HEK293T (cell line): Measurements from ENCODE around the gene DDX51.

ENCODE experiments used
- CTCF ChIA-PET: fragments of 350-600 bp; formaldehyde crosslinking; extraction: SDS; loops from one replicate; lab custom pipeline; 2021; ENCODE audit warnings: antibody characterized with exemption, inconsistent platforms; lab: Yijun Ruan, JAX
- POLR2A ChIA-PET: fragments of 350-600 bp; formaldehyde crosslinking; extraction: SDS; loops from one replicate; lab custom pipeline; 2020; ENCODE audit warnings: antibody characterized with exemption, inconsistent platforms; lab: Yijun Ruan, JAX
- DNase-seq: peaks from one replicate; pipeline ENCODE4 v3.0.0; 2012; ENCODE audit warnings: mixed read lengths; ENCODE audit errors: extremely low spot score
- ARNT ChIP-seq: fragments of 450-650 bp; IDR thresholded peaks from 2 replicates; pipeline ENCODE4 v1.6.1; 2017; ENCODE audit warnings: mild to moderate bottlenecking
- BHLHE40 ChIP-seq: fragments of 450-650 bp; IDR thresholded peaks from 2 replicates; pipeline ENCODE4 v1.6.1; 2016; ENCODE audit warnings: mild to moderate bottlenecking, moderate library complexity, borderline replicate concordance
- CTBP1 ChIP-seq: fragments of 450-650 bp; IDR thresholded peaks from 2 replicates; pipeline ENCODE4 v1.6.1; 2016; ENCODE audit warnings: borderline replicate concordance
- ELF4 ChIP-seq: fragments of 450-650 bp; IDR thresholded peaks from 2 replicates; pipeline ENCODE4 v1.6.1; 2017; ENCODE audit warnings: antibody characterized with exemption
- FOXA1 ChIP-seq: fragments of 450-650 bp; IDR thresholded peaks from 2 replicates; pipeline ENCODE4 v1.6.1; 2016; ENCODE audit warnings: mild to moderate bottlenecking
- FOXK2 ChIP-seq: fragments of 450-650 bp; IDR thresholded peaks from 2 replicates; pipeline ENCODE4 v1.6.1; 2016; ENCODE audit warnings: mild to moderate bottlenecking
- FOXM1 ChIP-seq: fragments of 450-650 bp; IDR thresholded peaks from 2 replicates; pipeline ENCODE4 v1.6.1; 2017; ENCODE audit warnings: mild to moderate bottlenecking, borderline replicate concordance
- HDGF ChIP-seq: fragments of 450-650 bp; IDR thresholded peaks from 2 replicates; pipeline ENCODE4 v1.6.1; 2017; ENCODE audit warnings: antibody characterized with exemption, borderline replicate concordance
- L3MBTL2 ChIP-seq: fragments of 450-650 bp; conservative IDR thresholded peaks from 2 replicates; pipeline ENCODE4 v1.6.1; 2016; ENCODE audit warnings: mild to moderate bottlenecking
- LEF1 ChIP-seq: fragments of 450-650 bp; IDR thresholded peaks from 2 replicates; pipeline ENCODE4 v1.6.1; 2017; ENCODE audit warnings: mild to moderate bottlenecking, borderline replicate concordance
- NFRKB ChIP-seq: fragments of 450-650 bp; IDR thresholded peaks from 2 replicates; pipeline ENCODE4 v1.6.1; 2016; ENCODE audit warnings: mild to moderate bottlenecking, moderate library complexity
- PKNOX1 ChIP-seq: fragments of 450-650 bp; IDR thresholded peaks from 2 replicates; pipeline ENCODE4 v1.6.1; 2016
- SP1 ChIP-seq: fragments of 450-650 bp; IDR thresholded peaks from 2 replicates; pipeline ENCODE4 v1.6.1; 2017
- SUZ12 ChIP-seq: fragments of 450-650 bp; IDR thresholded peaks from 2 replicates; pipeline ENCODE4 v1.6.1; 2016; ENCODE audit warnings: mild to moderate bottlenecking
- TARDBP ChIP-seq: fragments of 450-650 bp; IDR thresholded peaks from 2 replicates; pipeline ENCODE4 v1.6.1; 2016
- ZNF384 ChIP-seq: fragments of 450-650 bp; IDR thresholded peaks from 2 replicates; pipeline ENCODE4 v1.6.1; 2016

The DDX51 gene

GRCh38 chr12:132167611-132168310 lies 23.6 kb upstream of the DDX51 start:
- DNase-seq: no peak
- ChIA-PET POLR2A (no interaction called here), CTCF (no interaction called here)
- TF ChIP-seq FOXM1: no peak
- TF ChIP-seq ELF4: no peak

DNA sequence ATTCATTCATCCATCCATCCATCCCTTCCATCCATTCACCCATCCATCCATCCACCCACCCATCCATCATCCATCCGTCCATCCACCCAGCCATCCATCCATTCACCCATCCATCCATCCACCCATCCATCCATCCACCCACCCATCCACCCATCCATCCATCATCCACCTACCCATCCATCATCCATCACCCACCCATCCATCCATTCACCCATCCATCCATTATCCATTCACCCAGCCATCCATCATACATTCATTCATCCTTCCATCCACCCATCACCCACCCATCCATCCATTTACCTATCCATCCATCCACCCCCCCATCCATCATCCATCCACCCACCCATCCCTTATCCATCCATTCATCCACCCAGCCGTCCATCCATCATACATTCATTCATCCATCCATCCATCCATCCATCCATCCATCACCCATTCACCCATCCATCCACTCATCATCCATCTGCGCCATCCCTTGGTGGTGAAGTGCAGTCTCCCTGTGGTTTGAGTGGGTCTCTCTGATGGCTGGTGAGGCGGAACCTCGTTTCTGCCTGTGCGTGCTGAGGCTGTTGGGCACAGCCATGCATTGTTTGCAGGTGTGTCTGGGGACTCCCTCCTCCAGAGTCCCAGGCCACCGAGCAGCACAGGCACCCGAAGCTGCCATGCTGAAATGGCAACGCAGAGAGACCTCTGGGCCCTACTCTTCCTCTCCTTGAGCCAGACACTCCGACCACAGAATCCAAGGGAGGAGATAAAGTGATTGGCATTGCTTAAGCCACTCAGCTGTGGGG lies 22.9 kb upstream of the DDX51 start:
- no peak for DNase-seq
- POLR2A ChIA-PET: no interaction called here
- CTCF ChIA-PET: no interaction called here
- TF ChIP-seq TARDBP (no peak), ZNF384 (no peak), SP1 (no peak), FOXM1 (no peak), FOXA1 (no peak), PKNOX1 (0 out of 2 replicates have a peak, but pooled peaks have one; percentile 3), CTBP1 (no peak), FOXK2 (no peak)

GRCh38 chr12:132166093-132166492 lies 22.0 kb upstream of the DDX51 start:
- TF ChIP-seq PKNOX1 (peak; percentile 35; the same call in 1 of the 2 replicates), L3MBTL2 (no peak)
- CTCF ChIA-PET: no interaction called here
- POLR2A ChIA-PET: no interaction called here
- DNase-seq: no peak

DNA sequence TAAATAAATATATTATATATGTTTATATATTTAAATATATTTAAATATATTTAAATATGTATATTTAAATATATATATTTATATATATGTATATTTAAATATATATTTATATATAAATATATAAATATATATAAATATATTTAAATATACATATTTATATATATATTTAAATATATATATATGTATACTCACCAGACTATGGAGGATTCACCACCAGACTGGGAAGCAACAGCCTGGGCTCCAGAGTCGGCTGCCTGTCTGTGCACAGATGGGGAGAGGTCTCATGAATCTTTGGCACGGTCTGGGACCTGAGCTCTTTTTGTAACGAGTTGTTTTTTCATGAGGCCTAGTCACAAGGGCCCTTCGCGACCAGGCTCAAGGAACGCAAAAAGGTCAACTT lies 21.5 kb upstream of the DDX51 start:
- POLR2A ChIA-PET: no interaction called here

GRCh38 chr12:132164426-132164825 lies 20.3 kb upstream of the DDX51 start:
- TF ChIP-seq ARNT (no peak), PKNOX1 (peak; percentile 82), SUZ12 (no peak), ELF4 (no peak), HDGF (no peak)
- POLR2A ChIA-PET: no interaction called here
- no peak for DNase-seq
- CTCF ChIA-PET: no interaction called here

More for the DNA sequence above, 21.5 kb upstream of the DDX51 start:
- CTCF ChIA-PET: no interaction called here
- TF ChIP-seq CTBP1: no peak
- TF ChIP-seq HDGF: no peak
- TF ChIP-seq FOXK2: no peak
- TF ChIP-seq SP1: no peak
- TF ChIP-seq ARNT: no peak
- TF ChIP-seq SUZ12: no peak
- TF ChIP-seq FOXM1: no peak
- no peak for TF ChIP-seq L3MBTL2
- no peak for TF ChIP-seq BHLHE40
- TF ChIP-seq TARDBP: no peak
- no peak for DNase-seq

- DNase-seq: no peak
- no peak for TF ChIP-seq HDGF
- TF ChIP-seq ZNF384: no peak
- TF ChIP-seq TARDBP: no peak
- no peak for TF ChIP-seq PKNOX1
- no peak for TF ChIP-seq LEF1
- TF ChIP-seq FOXK2: no peak
- TF ChIP-seq SUZ12: no peak
- TF ChIP-seq FOXM1: no peak
- TF ChIP-seq BHLHE40: no peak
- no peak for TF ChIP-seq NFRKB
- no peak for TF ChIP-seq ELF4
- POLR2A ChIA-PET: no interaction called here
- CTCF ChIA-PET: no interaction called here
Observed at GRCh38 chr12:132163911-132164288, 19.8 kb upstream of the DDX51 start.
